Heart left ventricle (tissue), 13 donors: ENCODE data around the gene ZNF330.

Experiments used
- POLR2A ChIP-seq, 2 donors: fragments of 450-650 bp; IDR thresholded peaks; one replicate each; pipeline ENCODE4 v1.6.1; 2017; ENCODE audit warnings: antibody characterized with exemption in 2 of 2, mild to moderate bottlenecking in 2 of 2, moderate library complexity in 2 of 2
- TF ChIP-seq, protein P1 (sequence below), 12 donors: fragments of 200-600 bp; sonication (generic) in 4 of 12; IDR thresholded peaks; one replicate each; pipeline versions ENCODE4 v1.5.0 to v1.8.0; 2018 to 2022; ENCODE audit warnings: antibody characterized with exemption in 12 of 12, mild to moderate bottlenecking in 5 of 12
- donor health status: ischemic (EF 13 %, LVEDD 7.1; RV severe dilation, severe dysfunction).
- donor health status: DM: no; HTN: yes; CAD: no.
- donor health status: DM: no; HTN: no; CAD: no.
- donor health status: ischemic (EF 25% LVEDD 6.9; RV normal size, moderate dysfunction).
- donor health status: ischemic (EF 25% LVEDD 5.7; RV mildly dilated, moderate dysfunction).
- donor health status: ischemic (EF 35%, LVEDD 5.7; RV mildly dilated, moderate dysfunction).
- donor health status: nonischemic (EF 11% LVEDD 7.7; RV severe dilation, severe dysfunction).
- donor health status: DM: yes; HTN: yes; CAD: no.
- donor health status: PGD.
- donor health status: ischemic (EF 29% LVEDD 5.4; RV normal size, mild dysfunction).
- donor health status: nonischemic (EF 23%, LVEDD 6.1; RV moderate dilation, normal function).

- TF ChIP-seq, protein P1, sequence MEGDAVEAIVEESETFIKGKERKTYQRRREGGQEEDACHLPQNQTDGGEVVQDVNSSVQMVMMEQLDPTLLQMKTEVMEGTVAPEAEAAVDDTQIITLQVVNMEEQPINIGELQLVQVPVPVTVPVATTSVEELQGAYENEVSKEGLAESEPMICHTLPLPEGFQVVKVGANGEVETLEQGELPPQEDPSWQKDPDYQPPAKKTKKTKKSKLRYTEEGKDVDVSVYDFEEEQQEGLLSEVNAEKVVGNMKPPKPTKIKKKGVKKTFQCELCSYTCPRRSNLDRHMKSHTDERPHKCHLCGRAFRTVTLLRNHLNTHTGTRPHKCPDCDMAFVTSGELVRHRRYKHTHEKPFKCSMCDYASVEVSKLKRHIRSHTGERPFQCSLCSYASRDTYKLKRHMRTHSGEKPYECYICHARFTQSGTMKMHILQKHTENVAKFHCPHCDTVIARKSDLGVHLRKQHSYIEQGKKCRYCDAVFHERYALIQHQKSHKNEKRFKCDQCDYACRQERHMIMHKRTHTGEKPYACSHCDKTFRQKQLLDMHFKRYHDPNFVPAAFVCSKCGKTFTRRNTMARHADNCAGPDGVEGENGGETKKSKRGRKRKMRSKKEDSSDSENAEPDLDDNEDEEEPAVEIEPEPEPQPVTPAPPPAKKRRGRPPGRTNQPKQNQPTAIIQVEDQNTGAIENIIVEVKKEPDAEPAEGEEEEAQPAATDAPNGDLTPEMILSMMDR (IDR thresholded peaks at IDR 0.05), result no peak
- TF ChIP-seq POLR2A (IDR thresholded peaks at IDR 0.05), result no peak
Observed at GRCh38 chr4:141196227-141196933, 24.3 kb upstream of the ZNF330 start.
